Muscle of leg (tissue), 11 donors: ENCODE results near the gene PITRM1. TPM values are rescaled to one million over a fixed set of nuclear protein-coding genes. Genes with fewer than 3 reads are reported as not detected.
"Not testable (repeated sequence)": the region's sequence is repeated elsewhere in the genome, so short reads cannot be mapped to it uniquely, and the experiment has no call there.

Experiments used
- DNase-seq: peaks from one replicate; pipeline ENCODE4 v3.0.0; 2013
- H3K27ac ChIP-seq: one replicate; pipeline ENCODE4 v1.5.1; 2013; ENCODE audit warnings: mild to moderate bottlenecking, low read length, control low read depth
- H3K27me3 ChIP-seq: one replicate; pipeline ENCODE4 v1.6.1; 2013; ENCODE audit warnings: low read length; ENCODE audit not compliant: control insufficient read depth, insufficient read depth
- H3K36me3 ChIP-seq: one replicate; pipeline ENCODE4 v1.6.1; 2013; ENCODE audit warnings: low read length; ENCODE audit not compliant: control insufficient read depth, insufficient read depth
- H3K4me1 ChIP-seq: one replicate; pipeline ENCODE4 v1.6.1; 2013; ENCODE audit warnings: low read length; ENCODE audit not compliant: control insufficient read depth, insufficient read depth
- H3K4me3 ChIP-seq: one replicate; pipeline ENCODE4 v1.5.1; 2013; ENCODE audit warnings: low read length, control low read depth
- H3K9me3 ChIP-seq: replicated peaks from 2 replicates; pipeline ENCODE4 v1.6.1; 2013; ENCODE audit warnings: low read depth, low read length; ENCODE audit not compliant: control insufficient read depth
- WGBS: methylation state at CpG from one replicate; pipeline ENCODE4 v1.1.5; 2013; ENCODE audit warnings: missing lambda C conversion rate; ENCODE audit not compliant: insufficient coverage; 5-methylcytosine and 5-hydroxymethylcytosine counted together
- polyA plus RNA-seq, 8 donors: library from polyadenylated mRNA; unstranded; fragments of 120-200 nt; gene quantifications; one replicate each; pipeline versions ENCODE4 v1.2.1 to v1.2.3, GENCODE V29; 2013; ENCODE audit warnings: inconsistent platforms in 1 of 8, low replicate concordance in 1 of 8; ENCODE audit not compliant: insufficient read length in 8 of 8, insufficient read depth in 1 of 8
- total RNA-seq: library from RNA; stranded (reverse); fragments of 120-200 nt; gene quantifications from one replicate; pipeline ENCODE4 v1.2.4, GENCODE V29; 2013

Gene PITRM1
- total and polyA plus RNA-seq, 9 donors: 44.0 to 69.8 (median 55.2) TPM

DNA sequence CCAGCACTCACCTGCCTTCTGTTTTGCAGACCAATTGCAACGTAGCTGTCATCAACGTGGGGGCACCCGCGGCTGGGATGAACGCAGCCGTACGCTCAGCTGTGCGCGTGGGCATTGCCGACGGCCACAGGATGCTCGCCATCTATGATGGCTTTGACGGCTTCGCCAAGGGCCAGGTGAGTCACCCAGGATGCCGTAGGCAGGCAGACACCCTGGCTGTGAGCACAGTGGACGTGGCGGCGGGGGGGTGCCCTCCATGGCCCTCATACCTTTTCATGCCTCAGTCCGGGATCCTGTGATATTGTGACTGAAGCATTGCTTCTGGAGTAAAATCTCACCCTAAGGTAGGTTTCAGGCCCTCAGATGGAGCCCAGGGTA is 59.2 kb downstream of the PITRM1 start:
- Histone ChIP-seq H3K27me3 (no peaks in the 10 kb centered on the region), H3K36me3 (peaks cover 39% of the 10 kb centered on the region), H3K9me3 (no peaks in the 10 kb centered on the region), H3K4me1 (peaks cover 17% of the 10 kb centered on the region), H3K4me3 (no peak overlapping the region), H3K27ac (no peak overlapping the region)
- DNase-seq: no peak
- WGBS: 91% methylated on average over 16 of the region's 19 CpGs

DNA sequence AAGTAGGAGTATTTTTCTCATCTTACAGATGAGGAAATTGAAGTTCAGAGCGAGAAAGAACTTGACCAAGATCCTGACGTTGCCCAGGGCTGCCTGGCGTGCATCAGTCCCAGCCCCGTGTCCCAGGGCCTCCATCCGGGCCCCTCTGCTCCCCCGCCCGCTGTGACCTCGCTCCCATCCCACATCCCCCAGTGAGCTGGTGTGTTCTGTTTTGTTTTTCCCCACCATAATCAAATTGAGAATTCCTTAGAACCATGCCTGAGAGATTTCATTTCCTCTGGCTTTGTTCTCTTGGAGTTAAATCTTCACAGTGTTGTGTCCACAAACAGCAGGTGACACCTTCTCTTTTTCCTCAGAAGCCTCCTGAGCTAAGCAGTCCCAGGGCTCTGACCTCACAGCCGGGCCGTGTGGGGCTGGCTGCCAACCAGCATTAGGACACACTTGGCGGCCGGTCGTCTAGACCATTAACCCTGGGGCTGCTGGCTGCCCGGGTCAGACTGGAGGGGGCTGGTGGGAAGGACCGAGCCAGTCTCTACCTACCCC is 60.9 kb downstream of the PITRM1 start:
- H3K9me3 ChIP-seq: no peaks in the 10 kb centered on the region
- H3K27ac ChIP-seq: no peak overlapping the region
- H3K36me3 ChIP-seq: peaks cover 32% of the 10 kb centered on the region
- H3K4me1 ChIP-seq: peaks cover 26% of the 10 kb centered on the region
- WGBS: 67% methylated on average over 5 of the region's 15 CpGs
- H3K4me3 ChIP-seq: no peak overlapping the region
- H3K27me3 ChIP-seq: no peaks in the 10 kb centered on the region
- no peak for DNase-seq

DNA sequence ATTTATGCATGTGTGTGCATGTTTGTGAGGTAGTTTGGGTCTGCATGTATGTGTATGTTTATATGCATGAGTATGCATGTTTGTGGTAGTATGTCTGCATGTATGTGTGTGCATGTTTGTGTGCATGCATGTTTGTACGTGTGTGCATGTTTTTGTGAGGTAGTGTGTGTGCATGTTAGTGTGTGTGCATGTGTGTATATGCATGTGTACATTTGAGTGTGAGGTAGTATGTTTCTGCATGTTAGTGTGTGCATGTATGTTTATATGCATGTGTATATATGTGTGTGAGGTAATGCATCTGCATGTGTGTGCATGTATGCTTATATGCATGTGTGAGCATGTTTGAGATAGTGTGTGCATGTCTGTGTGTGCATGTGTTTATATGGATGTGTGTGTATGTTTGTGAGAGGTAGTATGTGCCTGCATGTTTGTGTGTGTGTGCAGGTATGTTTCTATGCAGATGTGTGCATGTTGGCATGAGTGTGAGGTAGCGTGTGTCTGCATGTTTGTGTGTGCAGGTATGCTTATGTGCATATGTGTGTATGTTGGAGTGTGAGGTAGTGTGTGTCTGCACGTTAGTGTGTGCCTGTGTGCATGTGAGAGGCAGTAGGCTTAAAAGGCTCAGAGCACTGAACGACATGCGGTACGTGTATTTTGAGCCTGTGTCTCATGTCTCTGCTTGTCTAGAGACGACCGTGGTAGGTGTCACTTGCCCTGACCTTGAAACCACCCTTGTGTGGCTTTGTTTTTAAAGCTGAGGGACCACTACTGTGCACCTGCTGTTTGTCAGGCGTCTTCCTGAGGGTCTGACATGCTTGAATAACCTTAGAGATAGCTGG is 61.6 kb downstream of the PITRM1 start:
- no peak overlapping the region for H3K4me3 ChIP-seq
- peaks cover 32% of the 10 kb centered on the region for H3K36me3 ChIP-seq

GRCh38 chr10:3109633-3110032 is 62.9 kb downstream of the PITRM1 start:
- DNase-seq: no peak
- Histone ChIP-seq H3K36me3 (peaks cover 32% of the 10 kb centered on the region), H3K27me3 (no peaks in the 10 kb centered on the region), H3K4me3 (no peak overlapping the region), H3K27ac (no peak overlapping the region), H3K4me1 (peaks cover 28% of the 10 kb centered on the region), H3K9me3 (no peaks in the 10 kb centered on the region)
- 87% methylated on average over 5 of the region's 12 CpGs for WGBS

More for the DNA sequence above, 61.6 kb downstream of the PITRM1 start:
- no peak for DNase-seq
- H3K27me3 ChIP-seq: no peaks in the 10 kb centered on the region
- WGBS: 81% methylated on average over 6 of the region's 9 CpGs
- no peak overlapping the region for H3K27ac ChIP-seq
- peaks cover 26% of the 10 kb centered on the region for H3K4me1 ChIP-seq
- H3K9me3 ChIP-seq: no peaks in the 10 kb centered on the region

DNA sequence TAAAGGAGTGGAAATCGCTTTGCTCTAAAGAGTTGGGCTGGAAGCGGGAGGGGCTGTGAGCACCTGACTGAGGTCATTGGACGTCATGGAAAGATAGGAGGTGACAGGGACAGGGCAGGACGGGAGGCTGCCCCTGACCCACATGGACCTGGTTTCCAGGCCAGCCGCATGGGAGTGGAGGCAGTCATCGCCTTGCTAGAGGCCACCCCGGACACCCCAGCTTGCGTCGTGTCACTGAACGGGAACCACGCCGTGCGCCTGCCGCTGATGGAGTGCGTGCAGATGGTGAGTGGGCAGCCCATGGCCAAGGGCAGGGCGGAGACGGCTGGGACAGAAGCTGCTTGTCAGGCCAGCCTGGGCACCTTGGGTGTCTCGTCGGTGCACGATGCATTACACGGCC is 63.4 kb downstream of the PITRM1 start:
- Histone ChIP-seq H3K27ac (no peak overlapping the region), H3K27me3 (no peaks in the 10 kb centered on the region), H3K9me3 (no peaks in the 10 kb centered on the region), H3K4me1 (peaks cover 32% of the 10 kb centered on the region), H3K36me3 (peaks cover 35% of the 10 kb centered on the region), H3K4me3 (no peak overlapping the region)
- 93% methylated on average over 20 of the region's 21 CpGs for WGBS
- no peak for DNase-seq

GRCh38 chr10:3108575-3109105 is 63.9 kb downstream of the PITRM1 start:
- Histone ChIP-seq H3K4me1 (peaks cover 32% of the 10 kb centered on the region), H3K27ac (no peak overlapping the region), H3K27me3 (no peaks in the 10 kb centered on the region), H3K4me3 (no peak overlapping the region), H3K9me3 (no peaks in the 10 kb centered on the region), H3K36me3 (peaks cover 40% of the 10 kb centered on the region)
- 84% methylated on average over 19 of the region's 21 CpGs for WGBS
- no peak for DNase-seq

GRCh38 chr10:3108033-3108432 is 64.5 kb downstream of the PITRM1 start:
- Histone ChIP-seq H3K27me3 (no peaks in the 10 kb centered on the region), H3K36me3 (peaks cover 35% of the 10 kb centered on the region)
- WGBS: 75% methylated on average over 5 of the region's 8 CpGs

GRCh38 chr10:3107426-3107961 is 65.1 kb downstream of the PITRM1 start:
- no peaks in the 10 kb centered on the region for H3K27me3 ChIP-seq
- H3K27ac ChIP-seq: peak overlapping the region; percentile 84
- peak; percentile 86 for DNase-seq
- no peak overlapping the region for H3K4me3 ChIP-seq
- no peaks in the 10 kb centered on the region for H3K9me3 ChIP-seq
- peaks cover 32% of the 10 kb centered on the region for H3K4me1 ChIP-seq
- 41% methylated on average over 18 of the region's 22 CpGs for WGBS
- H3K36me3 ChIP-seq: peaks cover 31% of the 10 kb centered on the region

More at GRCh38 chr10:3108033-3108432, 64.5 kb downstream of the PITRM1 start:
- Histone ChIP-seq H3K27ac (peak overlapping the region; percentile 84), H3K4me3 (no peak overlapping the region), H3K4me1 (peaks cover 32% of the 10 kb centered on the region), H3K9me3 (no peaks in the 10 kb centered on the region)
- DNase-seq: no peak

- Histone ChIP-seq H3K9me3 (no peaks in the 10 kb centered on the region), H3K27me3 (no peaks in the 10 kb centered on the region), H3K36me3 (peaks cover 25% of the 10 kb centered on the region), H3K4me1 (peaks cover 30% of the 10 kb centered on the region), H3K4me3 (no peak overlapping the region), H3K27ac (peak overlapping the region; percentile 84)
- peak; percentile 75 for DNase-seq
- no CpG with 5 or more reads among the region's 5 CpGs for WGBS
These were observed 65.6 kb downstream of the PITRM1 start for GRCh38 chr10:3106928-3107425.

DNA sequence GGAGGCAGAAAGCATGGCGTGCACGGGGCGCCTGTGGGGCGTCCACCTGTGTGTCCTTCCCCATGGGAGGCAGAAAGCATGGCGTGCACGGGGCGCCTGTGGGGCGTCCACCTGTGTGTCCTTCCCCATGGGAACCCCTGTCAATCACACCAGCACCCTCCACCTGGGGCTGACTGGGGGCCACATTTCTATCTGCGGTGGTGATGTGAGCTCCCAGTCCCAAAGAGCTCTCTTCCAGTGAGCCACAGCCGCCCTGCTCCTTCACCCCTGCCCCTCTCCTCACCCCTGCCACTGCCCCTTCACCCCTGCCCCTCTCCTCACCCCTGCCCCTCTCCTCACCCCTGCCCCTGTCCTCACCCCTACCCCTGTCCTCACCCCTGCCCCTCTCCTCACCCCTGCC is 66.3 kb downstream of the PITRM1 start:
- peaks cover 30% of the 10 kb centered on the region for H3K36me3 ChIP-seq

More for the DNA sequence above, 66.3 kb downstream of the PITRM1 start:
- not testable (repeated sequence) for H3K9me3 ChIP-seq, H3K27me3 ChIP-seq, H3K4me3 ChIP-seq, DNase-seq, H3K27ac ChIP-seq
- peaks cover 24% of the 10 kb centered on the region for H3K4me1 ChIP-seq
- WGBS: no CpG with 5 or more reads among the region's 10 CpGs
